ENCODE results near the gene THOP1.
"Not testable (repeated sequence)": the region's sequence is repeated elsewhere in the genome, so short reads cannot be mapped to it uniquely, and the experiment has no call there.

The THOP1 gene

DNA sequence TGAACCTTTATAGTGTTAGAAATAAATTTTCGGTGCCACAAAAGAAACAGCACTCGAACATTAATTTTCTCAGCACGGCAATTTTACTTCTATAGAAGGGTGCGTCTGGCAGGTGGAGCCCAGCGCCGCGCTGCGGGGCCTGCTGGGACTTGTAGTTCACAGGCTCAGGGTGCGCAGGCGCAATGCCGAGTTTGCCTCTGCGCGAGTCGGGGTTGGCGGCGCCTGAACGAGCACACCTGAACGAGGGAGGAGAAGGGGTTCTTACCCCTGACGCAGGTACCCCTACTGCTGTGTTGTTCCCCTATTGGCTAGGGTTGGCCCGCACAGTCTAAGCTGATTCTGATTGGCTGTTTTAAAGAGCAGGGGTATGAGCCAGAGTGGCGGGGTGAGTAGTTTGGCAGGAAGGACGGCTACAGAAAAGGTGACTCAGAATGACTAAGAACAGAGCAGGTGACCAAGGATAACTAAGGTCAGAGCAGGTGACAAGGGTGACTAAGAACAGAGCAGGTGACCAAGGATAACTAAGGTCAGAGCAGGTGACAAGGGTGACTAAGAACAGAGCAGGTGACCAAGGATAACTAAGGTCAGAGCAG lies 32.0 kb downstream of the THOP1 start:
- DNase-seq = not testable (repeated sequence)

DNA sequence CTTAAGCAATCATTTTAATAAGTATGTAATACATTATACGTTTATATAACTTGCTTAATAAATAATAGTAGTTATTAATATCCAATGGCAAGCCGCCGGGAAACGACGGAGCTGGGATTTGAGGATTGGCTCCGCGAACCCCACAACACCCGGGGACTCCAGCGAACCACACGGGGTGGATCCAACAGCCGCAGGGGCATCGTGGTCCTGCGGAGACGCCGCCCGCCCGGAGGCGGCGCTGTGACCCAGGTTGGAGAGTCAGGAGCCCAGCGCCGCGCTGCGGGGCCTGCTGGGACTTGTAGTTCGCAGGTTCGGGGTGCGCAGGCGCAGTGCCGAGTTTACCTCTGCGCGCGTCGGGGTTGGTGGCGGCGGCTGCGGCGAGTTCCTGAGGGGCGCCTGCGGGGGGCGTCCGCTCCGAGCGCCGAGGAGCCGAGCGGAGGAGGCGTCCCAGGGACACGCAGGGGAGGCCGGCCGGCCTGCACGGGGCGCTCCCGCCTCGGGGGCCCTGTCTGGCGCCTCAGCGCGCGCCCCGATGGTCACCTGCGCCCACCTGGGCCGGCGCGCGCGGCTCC lies 34.3 kb downstream of the THOP1 start, which contains the start of gene ZNF554:
TSS of gene ZNF554 (plus strand) at position 329 of the 572 bp plus-strand sequence. CDS start at position 533, 204 bp downstream.
- peak; percentile 89 to 90 for DNase-seq

DNA sequence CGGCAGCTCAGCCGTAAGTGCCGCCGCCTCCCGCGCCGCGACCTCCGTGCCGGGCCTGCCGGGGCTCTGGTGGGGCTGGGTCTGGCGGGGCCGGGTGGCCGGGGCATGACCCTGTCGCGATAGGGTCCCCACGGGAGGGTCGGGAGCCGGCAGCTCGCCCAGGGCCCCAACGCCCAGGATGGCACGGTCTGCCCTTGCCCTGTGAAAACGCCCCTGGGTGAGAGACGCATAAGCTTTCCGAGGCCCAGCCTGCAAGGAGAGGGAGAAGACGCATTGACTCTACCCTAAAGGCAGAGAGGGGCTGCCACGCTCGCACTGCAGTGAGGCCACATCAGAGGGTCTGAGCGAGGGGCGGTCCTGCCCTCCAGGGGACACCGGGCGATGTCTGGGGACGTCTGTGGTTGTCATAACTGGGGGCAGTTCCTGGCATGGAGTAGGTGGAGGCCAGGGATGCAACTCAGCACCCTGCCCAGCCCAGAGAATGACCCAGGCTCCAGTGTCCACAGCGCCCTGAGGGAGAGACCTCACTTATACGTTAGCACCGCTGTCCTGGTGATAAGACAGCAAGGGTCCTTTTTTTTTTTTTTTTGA lies 34.9 kb downstream of the THOP1 start:
- no peak for DNase-seq

DNA sequence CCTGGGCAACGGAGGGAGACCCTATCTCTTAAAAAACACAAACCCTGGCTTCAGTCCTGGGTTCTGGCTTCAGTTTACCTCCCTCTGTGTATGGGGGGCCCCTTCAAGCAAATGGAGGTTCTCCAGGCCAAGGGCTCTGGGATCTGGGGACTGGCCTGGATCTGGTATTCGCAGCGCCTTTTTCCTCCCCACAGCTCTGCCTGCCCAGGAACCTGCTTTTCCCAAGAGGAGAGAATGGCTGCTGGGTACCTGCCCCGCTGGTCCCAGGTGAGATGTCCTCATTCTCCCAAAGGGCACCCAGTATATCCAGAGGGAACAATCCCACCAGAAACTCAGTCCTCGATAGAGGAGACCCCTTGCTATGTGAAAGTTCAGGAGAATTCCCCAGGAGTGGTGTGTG lies 37.5 kb downstream of the THOP1 start:
- DNase-seq = no peak

DNA sequence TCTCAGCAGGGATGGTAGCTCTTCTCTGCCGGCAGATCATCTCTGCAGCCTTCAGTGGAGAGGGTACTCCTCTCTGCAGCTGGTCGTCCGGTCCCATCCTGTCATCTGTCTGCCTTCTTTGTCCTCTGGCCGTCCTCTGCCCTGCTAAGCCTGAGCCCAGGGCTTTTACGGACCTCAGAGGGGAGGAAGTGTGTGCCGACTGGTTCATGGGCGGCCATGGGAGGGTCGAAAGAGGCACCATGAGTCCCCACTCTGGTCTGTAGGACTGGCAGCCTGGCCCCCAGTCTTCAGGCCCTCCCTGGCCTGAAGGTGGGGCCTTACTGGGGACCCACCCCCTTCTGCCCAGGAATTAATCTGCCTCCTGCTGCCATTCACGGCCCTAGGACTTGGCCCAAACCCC lies 38.3 kb downstream of the THOP1 start:
- no peak for DNase-seq

DNA sequence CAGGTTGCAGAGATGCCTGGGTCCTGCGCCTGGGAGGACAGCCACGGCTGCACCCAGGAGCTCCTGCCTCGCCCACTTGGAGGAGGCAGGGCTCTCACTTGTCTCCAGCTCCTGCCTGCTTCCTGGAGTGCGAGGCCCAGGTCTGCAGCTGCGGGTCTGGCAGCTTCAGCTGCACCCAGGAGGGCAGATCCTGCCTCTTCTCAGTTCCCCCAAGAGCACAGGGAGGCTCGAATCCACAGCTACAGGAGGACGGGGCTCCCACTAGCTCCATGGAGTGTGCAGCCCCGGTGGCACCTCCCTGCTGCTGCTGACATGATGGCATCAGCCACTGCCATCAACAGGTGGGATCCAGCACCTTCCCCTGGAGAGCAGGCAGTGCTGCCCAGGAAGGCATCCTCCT lies 38.8 kb downstream of the THOP1 start:
- no peak for DNase-seq

DNA sequence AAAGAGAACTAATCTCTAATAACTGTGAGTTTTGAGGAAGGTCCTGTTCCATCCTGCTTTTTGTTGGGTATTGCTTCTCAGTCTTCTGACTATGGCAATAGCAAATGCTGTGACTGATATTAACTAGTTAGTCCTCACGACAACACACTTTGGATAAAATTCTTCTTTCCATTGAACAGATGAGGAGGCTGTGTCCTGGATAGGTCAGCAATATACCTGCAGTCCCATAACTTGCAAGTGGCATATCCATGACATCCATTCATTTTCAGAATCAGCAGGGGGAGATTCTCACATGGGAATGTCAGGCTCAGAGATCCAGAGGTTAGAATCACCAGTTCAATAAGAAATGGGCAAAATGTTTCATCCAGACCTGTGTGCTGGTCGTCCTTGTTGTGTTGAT lies 41.7 kb downstream of the THOP1 start:
- no peak for DNase-seq

DNA sequence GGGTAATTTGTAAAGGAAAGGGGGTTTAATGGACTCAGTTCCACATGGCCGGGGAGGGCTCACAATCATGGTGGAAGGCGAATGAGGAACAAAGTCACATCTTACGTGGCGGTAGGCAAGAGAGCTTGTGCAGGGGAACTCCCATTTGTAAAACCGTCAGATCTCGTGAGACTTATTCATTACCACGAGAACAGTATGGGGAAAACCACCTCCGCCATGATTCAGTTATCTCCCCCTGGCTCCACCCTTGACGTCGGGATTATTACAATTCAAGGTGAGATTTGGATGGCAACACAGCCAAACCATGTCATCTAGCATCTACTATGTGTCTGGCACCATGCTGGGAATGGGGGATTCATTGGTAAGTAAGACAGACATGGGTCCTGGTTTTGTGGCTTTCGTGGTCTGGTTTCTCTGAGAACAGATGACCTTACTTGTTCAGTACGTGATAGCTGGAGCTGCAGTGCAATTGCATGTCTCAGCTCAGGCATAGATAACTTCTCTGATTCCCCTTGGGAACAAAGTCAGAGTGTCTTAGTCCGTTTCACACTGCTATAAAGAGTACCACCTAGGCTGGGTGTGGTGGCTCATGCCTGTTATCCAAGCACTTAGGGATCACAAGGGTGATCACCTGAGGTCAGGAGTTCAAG lies 42.7 kb downstream of the THOP1 start:
- no peak for DNase-seq

DNA sequence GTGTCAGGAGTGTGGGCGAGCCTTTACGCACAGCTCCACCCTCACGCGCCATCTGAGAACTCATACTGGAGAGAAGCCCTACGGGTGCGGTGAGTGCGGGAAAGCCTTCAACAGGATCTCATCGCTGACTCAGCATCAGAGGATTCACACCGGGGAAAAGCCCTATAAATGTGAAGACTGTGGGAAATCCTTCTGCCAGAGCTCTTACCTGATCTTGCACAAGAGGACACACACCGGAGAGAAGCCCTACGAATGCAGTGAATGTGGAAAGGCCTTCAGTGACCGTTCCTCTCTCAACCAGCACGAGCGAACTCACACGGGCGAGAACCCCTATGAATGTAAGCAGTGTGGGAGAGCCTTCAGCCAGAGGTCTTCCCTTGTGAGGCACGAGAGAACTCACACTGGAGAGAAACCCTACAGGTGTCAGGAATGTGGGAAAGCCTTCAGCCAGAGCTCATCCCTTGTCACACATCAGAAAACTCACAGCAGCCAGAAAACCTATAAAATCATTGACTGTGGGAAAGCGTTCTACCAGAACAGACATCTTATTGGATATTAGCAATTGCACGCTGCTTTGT lies 49.1 kb downstream of the THOP1 start:
- no peak for DNase-seq

DNA sequence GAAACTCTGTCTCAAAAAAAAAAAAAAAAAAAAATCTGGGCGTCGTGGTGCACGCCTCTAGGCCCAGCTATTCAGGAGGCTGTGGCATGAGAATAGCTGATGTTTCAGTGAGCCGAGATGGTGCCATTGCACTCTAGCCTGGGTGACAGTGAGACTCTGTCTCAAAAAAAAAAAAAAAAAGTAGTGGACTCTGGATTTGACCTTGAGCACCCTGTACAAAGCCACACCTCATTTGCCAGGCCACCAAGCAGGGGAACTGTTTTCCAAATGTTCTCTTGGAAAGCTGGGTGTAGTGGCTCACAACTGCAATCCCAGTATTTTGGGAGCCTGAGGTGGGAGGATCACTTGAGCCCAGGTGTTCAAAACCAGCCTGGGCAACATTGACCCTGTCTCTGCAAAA lies 52.1 kb downstream of the THOP1 start:
- no peak for DNase-seq

DNA sequence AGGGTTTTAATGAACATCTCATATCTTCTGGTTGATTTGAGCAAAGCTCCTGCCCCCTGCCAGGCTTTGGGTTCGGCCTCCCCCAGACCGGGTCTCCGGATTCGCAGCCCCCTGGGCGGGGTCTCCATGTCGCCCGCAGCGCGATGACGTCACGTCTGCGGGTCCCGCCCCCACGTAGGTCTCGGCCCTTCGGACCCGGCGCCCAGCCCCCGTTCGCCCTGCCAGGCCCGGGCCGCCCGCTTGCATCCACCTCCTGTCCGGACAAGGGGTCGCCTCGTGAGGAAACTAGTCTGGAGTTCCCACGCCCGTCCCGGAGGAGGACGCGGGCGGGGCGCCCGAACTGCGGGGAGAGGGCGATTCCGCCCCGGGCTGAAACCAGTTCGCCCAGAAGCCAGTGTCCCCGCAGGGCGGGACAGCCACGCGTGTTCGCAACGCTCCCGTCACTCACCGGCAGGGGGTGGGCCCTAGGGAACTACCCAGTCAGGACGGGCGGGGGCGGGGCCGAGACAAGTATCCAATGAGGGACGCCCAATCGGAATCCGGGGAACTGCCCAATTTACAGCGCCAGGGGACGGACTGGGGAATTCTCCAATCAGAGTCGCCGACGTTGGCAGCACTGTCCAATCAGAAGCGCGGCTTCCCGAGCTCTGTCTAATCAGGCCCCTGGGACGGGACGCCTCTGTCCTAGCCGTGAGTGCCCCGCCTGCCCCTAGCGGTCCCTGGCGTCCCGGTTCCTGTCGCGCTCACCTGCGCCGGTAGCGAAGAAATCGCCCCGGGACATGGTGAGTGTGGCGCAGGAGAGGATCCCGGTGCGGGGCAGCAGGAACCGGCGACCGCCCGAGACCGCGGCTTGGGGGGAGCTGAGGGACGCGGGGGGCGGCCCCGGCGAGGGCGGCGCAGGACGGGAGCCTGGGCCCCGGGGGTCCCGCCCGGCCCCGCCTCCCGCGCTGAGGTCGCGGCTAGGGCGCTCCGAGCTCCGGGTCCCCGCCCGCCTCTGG lies 55.8 kb downstream of the THOP1 start, which contains the start of gene ZNF555:
TSS of gene ZNF555 (plus strand) at position 682 of the 998 bp plus-strand sequence. CDS start at position 780, 98 bp downstream.
- DNase-seq = peak; percentile 86 to 87

DNA sequence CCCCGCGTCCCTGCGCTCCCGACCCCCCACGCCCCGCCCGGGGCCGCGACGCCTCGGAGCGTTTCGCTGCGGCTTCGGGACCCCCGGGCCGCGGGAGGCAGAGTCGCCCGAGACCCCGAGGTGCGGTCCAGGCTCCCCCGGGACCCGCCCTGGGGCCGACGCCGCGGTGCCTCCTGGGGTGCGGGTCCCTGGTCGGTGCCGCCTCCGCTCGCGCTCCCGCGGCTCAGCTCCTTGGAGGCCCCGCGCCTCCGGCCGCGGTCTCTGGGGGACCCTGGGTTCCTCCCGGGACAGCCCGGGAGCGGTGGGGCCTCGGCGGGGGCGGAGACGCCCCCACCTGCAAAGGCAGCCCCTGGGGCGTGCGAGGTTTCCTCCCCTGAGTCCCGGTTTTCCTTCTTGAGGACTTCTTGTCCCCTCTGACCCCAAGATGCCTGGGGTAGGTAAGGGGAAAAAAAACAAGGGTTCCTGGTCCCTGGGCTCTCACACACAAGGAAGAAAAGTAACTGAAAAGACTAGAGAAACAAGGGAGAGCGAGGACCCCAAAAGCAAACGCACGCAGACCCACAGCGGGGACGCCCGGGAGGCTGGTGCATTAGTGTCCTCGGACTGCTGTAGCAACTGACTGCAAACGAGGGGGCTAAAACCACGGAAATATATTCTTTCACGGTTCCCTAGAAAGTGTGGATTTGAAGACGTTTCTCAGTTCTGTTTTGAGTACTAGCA lies 56.7 kb downstream of the THOP1 start:
- no peak for DNase-seq

DNA sequence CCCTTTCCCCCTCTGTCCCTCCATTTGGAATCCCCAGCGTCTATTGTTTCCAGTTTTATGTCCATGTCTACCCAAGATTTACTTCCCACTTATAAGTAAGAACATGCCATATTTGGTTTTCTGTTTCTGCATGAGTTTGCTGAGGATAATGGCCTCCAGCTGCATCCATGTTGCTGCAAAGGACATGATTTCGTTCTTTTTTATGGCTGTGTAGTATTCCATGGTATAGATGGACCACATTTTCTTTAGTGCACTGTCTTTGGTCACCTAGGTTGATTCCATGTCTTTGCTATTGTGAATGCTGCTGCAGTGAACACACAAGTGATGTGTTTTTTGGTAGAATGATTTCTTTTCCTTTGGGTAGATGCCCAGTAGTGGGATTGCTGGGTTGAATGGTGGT lies 59.8 kb downstream of the THOP1 start:
- no peak for DNase-seq

DNA sequence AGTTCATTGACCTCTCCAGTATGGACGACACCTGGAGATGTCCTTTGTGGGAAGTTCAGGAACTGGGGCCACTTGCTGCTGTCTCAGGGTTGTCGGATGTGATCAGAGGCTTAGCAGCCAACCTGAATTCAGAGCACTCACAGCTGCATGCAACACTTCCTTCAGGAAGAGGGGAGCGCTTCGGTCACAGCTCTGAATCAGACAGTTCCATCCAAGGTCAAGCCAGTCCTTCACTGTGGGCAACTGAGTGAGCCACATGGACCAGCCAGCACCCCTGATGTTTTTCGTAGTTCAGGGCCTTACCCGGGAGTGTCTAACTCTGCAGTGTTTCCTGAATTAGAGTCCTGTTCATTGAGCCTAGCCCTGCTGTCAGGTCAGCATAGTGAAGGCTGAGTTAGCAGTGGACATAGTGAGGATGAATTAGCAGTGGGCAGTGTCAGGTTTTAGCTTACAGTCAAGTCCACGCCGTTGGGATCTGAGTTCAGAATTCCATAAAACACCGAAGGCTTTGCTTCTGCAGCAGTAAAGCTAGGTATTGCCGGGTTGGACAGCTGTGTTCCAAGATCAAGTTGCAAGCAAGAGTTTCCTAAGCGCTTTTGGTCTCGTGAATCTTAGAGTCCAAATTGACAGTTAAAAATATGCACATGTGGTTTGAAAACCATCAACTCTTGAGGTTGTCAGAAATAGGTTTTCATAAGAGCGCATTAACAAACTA lies 61.0 kb downstream of the THOP1 start:
- no peak for DNase-seq

DNA sequence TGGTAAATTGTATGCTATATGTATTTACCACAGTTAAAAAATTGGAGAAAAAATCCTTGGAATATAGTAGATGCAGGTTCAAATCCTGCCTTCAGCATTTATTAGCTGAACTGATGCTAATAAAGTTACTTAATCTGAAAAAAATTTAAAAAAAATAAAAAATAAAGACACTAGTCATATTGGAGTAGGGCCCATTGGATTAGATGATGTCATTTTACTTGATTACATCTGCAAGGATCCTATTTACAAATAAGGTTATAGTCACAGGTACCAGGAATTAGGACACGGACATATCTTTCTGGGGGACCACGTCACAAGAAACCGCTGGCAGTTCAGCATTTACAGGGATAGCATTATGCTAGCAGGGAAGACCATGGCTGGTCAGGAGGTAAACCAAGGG lies 62.2 kb downstream of the THOP1 start:
- DNase-seq = no peak

DNA sequence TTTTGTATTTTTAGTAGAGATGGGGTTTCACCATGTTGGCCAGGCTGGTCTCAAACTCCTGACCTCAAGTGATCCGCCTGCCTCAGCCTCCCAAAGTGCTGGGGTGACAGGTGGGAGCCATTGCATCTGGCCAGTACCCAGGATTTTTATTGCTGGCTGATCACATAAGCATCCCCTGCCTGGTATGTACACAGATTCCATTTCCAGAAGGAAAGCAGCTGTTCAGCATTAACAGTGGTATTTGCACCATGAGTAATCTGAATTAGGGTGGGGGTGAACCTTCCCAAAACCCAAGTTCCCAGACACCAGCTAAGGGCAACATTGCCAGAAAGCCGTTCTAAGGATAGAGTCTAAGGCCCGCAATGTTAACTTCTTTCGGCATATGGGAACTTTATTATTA lies 63.3 kb downstream of the THOP1 start:
- DNase-seq = no peak

DNA sequence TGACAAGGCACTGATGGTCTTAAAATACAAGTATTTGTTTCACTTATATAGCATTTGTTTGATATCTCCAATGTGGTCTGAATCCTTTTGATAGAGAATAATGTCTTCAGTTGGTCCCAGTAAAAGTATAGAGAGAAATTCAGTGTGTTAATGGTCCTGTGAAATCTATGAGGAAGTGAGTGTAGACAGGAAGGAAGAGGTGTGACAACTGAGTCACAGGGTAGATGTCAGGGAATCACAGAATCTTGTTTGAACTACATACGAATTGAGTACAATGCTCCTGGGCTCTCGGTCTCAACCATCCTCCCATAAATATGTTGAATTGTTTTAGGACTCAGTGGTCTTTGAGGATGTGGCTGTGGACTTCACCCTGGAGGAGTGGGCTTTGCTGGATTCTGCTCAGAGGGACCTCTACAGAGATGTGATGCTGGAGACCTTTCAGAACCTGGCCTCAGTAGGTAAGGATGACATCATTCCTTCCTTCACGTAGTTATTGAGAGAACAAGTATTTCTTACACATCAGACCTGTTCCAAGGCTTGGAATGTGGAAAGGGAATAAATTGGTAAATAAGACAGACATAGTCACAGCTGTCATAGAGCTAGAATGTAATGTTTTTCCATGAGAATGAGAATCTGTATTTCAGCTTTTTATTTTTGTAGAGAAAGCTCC lies 65.1 kb downstream of the THOP1 start:
- no peak for DNase-seq

DNA sequence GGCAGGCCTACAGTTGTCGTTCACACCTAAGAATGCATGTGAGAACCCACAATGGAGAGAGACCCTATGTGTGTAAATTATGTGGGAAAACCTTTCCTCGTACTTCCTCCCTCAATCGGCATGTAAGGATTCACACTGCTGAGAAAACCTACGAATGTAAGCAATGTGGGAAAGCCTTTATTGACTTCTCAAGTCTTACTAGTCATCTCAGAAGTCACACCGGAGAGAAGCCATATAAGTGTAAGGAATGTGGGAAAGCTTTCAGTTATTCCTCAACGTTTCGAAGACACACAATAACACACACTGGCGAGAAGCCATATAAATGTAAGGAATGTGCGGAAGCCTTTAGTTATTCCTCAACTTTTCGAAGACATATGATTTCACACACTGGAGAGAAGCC lies 67.3 kb downstream of the THOP1 start:
- no peak for DNase-seq

DNA sequence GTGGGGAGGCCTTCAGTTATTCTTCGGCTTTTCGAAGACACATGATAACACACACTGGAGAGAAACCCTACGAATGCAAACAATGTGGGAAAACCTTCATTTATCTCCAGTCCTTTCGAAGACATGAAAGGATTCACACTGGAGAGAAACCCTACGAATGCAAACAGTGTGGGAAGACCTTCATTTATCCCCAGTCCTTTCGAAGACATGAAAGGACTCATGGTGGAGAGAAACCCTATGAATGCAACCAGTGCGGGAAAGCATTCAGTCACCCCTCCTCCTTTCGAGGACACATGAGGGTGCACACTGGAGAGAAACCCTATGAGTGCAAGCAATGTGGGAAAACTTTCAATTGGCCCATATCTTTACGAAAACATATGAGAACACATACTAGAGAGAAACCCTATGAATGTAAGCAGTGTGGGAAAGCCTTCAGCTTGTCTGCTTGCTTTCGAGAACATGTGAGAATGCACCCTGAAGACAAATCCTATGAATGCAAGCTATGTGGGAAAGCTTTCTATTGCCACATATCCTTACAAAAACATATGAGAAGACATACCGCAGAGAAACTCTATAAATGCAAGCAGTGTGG lies 67.8 kb downstream of the THOP1 start:
- DNase-seq = no peak

DNA sequence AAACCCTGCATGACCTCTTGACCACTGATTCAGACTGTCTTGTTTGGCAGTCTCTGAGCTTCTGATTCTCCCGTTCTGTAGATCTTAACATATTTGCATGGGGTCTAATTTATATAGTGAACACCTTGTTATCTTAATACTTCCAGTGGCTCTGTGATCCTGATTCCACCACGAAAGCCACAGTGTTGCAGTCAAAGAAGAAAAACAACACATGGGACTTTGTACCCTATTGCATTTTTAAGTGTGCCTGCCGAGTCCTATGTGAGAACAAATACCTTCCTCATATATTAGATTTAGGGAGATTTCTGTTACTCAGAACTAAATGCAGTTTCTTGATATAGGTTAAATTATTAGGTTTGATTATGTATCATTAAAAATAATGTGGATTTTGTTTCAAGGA lies 69.5 kb downstream of the THOP1 start:
- no peak for DNase-seq

Data from AML-193 (cell line).